K562 (cell line): ENCODE results near the gene MON1A. TPM values are rescaled to one million over a fixed set of nuclear protein-coding genes. Genes with fewer than 3 reads are reported as not detected.

ENCODE experiments used
- FOXK1 ChIP-seq: sonication (generic); formaldehyde crosslinking; IDR thresholded peaks from 2 replicates; pipeline ENCODE4 v1.8.0; 2022; ENCODE audit warnings: missing genetic modification reagents, mild to moderate bottlenecking, borderline replicate concordance
- MXI1 ChIP-seq: IDR thresholded peaks from 2 replicates; pipeline ENCODE4 v1.6.1; 2011; ENCODE audit warnings: low read depth, mild to moderate bottlenecking, improper control_type of control experiment, low read length
- NELFE ChIP-seq: IDR thresholded peaks from 2 replicates; pipeline ENCODE4 v1.6.1; 2011; ENCODE audit warnings: mild to moderate bottlenecking; ENCODE audit not compliant: insufficient read depth, insufficient read length
- THRAP3 ChIP-seq: fragments of 450-650 bp; IDR thresholded peaks from 2 replicates; pipeline ENCODE4 v1.6.1; 2016; ENCODE audit warnings: mild to moderate bottlenecking, inconsistent platforms, borderline replicate concordance
- ZEB2 ChIP-seq: fragments of 450-650 bp; IDR thresholded peaks from 2 replicates; pipeline ENCODE4 v1.6.1; 2016
- polyA plus RNA-seq, 8 experiments: library from polyadenylated mRNA; depleted of rRNA in 4 of 8; stranded (reverse) in 5 of 8; unstranded in 3 of 8; fragments of >200 nt; fragmentation: Nextera tagmentation in 2 of 8; fragmentation: Illumina TruSeq in 1 of 8; extraction: Ambion mirVana in 2 of 8; extraction: Trizol in 1 of 8; gene quantifications; 2 replicates each; pipeline versions ENCODE4 v1.2.1 to v1.2.3, GENCODE V29; 2011 to 2014; ENCODE audit warnings: inconsistent platforms in 1 of 8, missing spikeins in 1 of 8
- total RNA-seq, 7 experiments: library from RNA; depleted of rRNA in 6 of 7; stranded (reverse); fragments of >200 nt in 6 of 7; fragmentation: Illumina TruSeq in 2 of 7; extraction: Trizol in 2 of 7; gene quantifications; 2 replicates each; pipeline versions ENCODE4 v1.2.1 to v1.2.3, GENCODE V29; 2011 to 2021; ENCODE audit warnings: low replicate concordance in 1 of 7
- TF ChIP-seq, protein P1 (sequence below): fragments of 200-600 bp; sonication (generic); IDR thresholded peaks from one replicate; pipeline ENCODE4 v1.6.1; 2012; ENCODE audit warnings: mild to moderate bottlenecking, low read depth, low read length, inconsistent platforms
- TF ChIP-seq, protein P2 (sequence below): fragments of 450-650 bp; IDR thresholded peaks from 2 replicates; pipeline ENCODE4 v1.6.1; 2016

Gene MON1A
- total and polyA plus RNA-seq, 9 of the 15 experiments (the other 6 are each of a cell fraction or from before 2014, with no cell fraction given) = 1.1 to 13.8 (median 6.8) TPM

DNA sequence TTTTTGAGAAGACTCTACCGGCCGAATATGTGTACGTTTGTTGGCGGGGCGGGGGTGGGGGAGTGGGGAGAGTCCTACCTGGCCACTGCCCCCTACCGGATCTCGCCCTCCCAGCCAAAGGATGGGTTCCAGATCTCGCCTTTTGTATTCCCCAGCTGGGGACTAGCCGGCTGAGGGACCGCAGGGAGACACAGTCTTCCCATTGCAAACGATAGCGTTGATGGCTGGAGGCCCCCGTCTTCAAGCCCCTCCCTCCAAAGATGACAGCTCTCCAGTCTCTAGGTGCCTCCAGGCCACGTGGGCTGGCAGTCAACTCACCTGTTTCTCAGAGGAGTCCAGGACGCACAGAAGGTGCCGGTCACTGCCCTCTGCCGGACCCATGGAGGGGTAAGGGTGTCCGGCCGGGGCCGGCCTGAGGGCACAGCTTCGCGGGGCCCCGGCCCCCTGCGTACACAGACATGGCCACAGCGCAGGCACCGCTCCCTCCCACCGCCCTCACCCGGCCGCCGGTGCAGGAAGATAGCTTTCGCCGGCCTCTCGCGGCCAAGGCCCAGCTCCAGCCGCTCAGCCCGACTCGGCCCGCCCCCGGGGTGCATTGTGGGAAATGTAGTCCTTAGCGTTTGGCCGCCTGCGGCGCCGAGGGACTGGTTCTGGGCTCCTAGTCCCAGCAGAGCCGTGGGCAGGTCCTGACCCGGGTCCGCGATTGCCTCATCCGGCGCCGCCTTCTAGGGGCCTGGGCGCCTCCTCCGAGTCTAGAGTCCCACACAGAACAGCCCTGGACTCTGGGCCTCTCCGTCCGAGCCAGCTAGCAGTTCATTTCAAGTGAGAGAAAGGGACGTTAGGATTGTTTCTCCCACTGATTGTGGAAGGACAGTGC is at the start of gene MON1A (continued):
- TF ChIP-seq, protein P1, sequence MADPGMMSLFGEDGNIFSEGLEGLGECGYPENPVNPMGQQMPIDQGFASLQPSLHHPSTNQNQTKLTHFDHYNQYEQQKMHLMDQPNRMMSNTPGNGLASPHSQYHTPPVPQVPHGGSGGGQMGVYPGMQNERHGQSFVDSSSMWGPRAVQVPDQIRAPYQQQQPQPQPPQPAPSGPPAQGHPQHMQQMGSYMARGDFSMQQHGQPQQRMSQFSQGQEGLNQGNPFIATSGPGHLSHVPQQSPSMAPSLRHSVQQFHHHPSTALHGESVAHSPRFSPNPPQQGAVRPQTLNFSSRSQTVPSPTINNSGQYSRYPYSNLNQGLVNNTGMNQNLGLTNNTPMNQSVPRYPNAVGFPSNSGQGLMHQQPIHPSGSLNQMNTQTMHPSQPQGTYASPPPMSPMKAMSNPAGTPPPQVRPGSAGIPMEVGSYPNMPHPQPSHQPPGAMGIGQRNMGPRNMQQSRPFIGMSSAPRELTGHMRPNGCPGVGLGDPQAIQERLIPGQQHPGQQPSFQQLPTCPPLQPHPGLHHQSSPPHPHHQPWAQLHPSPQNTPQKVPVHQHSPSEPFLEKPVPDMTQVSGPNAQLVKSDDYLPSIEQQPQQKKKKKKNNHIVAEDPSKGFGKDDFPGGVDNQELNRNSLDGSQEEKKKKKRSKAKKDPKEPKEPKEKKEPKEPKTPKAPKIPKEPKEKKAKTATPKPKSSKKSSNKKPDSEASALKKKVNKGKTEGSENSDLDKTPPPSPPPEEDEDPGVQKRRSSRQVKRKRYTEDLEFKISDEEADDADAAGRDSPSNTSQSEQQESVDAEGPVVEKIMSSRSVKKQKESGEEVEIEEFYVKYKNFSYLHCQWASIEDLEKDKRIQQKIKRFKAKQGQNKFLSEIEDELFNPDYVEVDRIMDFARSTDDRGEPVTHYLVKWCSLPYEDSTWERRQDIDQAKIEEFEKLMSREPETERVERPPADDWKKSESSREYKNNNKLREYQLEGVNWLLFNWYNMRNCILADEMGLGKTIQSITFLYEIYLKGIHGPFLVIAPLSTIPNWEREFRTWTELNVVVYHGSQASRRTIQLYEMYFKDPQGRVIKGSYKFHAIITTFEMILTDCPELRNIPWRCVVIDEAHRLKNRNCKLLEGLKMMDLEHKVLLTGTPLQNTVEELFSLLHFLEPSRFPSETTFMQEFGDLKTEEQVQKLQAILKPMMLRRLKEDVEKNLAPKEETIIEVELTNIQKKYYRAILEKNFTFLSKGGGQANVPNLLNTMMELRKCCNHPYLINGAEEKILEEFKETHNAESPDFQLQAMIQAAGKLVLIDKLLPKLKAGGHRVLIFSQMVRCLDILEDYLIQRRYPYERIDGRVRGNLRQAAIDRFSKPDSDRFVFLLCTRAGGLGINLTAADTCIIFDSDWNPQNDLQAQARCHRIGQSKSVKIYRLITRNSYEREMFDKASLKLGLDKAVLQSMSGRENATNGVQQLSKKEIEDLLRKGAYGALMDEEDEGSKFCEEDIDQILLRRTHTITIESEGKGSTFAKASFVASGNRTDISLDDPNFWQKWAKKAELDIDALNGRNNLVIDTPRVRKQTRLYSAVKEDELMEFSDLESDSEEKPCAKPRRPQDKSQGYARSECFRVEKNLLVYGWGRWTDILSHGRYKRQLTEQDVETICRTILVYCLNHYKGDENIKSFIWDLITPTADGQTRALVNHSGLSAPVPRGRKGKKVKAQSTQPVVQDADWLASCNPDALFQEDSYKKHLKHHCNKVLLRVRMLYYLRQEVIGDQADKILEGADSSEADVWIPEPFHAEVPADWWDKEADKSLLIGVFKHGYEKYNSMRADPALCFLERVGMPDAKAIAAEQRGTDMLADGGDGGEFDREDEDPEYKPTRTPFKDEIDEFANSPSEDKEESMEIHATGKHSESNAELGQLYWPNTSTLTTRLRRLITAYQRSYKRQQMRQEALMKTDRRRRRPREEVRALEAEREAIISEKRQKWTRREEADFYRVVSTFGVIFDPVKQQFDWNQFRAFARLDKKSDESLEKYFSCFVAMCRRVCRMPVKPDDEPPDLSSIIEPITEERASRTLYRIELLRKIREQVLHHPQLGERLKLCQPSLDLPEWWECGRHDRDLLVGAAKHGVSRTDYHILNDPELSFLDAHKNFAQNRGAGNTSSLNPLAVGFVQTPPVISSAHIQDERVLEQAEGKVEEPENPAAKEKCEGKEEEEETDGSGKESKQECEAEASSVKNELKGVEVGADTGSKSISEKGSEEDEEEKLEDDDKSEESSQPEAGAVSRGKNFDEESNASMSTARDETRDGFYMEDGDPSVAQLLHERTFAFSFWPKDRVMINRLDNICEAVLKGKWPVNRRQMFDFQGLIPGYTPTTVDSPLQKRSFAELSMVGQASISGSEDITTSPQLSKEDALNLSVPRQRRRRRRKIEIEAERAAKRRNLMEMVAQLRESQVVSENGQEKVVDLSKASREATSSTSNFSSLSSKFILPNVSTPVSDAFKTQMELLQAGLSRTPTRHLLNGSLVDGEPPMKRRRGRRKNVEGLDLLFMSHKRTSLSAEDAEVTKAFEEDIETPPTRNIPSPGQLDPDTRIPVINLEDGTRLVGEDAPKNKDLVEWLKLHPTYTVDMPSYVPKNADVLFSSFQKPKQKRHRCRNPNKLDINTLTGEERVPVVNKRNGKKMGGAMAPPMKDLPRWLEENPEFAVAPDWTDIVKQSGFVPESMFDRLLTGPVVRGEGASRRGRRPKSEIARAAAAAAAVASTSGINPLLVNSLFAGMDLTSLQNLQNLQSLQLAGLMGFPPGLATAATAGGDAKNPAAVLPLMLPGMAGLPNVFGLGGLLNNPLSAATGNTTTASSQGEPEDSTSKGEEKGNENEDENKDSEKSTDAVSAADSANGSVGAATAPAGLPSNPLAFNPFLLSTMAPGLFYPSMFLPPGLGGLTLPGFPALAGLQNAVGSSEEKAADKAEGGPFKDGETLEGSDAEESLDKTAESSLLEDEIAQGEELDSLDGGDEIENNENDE = no peak
- TF ChIP-seq, protein P2, sequence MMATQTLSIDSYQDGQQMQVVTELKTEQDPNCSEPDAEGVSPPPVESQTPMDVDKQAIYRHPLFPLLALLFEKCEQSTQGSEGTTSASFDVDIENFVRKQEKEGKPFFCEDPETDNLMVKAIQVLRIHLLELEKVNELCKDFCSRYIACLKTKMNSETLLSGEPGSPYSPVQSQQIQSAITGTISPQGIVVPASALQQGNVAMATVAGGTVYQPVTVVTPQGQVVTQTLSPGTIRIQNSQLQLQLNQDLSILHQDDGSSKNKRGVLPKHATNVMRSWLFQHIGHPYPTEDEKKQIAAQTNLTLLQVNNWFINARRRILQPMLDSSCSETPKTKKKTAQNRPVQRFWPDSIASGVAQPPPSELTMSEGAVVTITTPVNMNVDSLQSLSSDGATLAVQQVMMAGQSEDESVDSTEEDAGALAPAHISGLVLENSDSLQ = no peak
- no peak for TF ChIP-seq FOXK1
- TF ChIP-seq NELFE = no peak
- peak; percentile 92 for TF ChIP-seq MXI1
- no peak for TF ChIP-seq THRAP3
- TF ChIP-seq ZEB2 = peak; percentile 77
